GM18519 (cell line): Measurements from ENCODE around the gene MMP17.
"Not testable (repeated sequence)": the region's sequence is repeated elsewhere in the genome, so short reads cannot be mapped to it uniquely, and the experiment has no call there.

Source experiments
- ATAC-seq: cut with Tn5 transposase; IDR thresholded peaks from one replicate; pipeline ENCODE4 v1.9.1; 2021; ENCODE audit warnings: mild to moderate bottlenecking, moderate library complexity; ENCODE audit not compliant: unreplicated experiment, low FRiP score

MMP17 gene

GRCh38 chr12:131799828-131800593, 28.2 kb upstream of the MMP17 start:
- no peak for ATAC-seq

DNA sequence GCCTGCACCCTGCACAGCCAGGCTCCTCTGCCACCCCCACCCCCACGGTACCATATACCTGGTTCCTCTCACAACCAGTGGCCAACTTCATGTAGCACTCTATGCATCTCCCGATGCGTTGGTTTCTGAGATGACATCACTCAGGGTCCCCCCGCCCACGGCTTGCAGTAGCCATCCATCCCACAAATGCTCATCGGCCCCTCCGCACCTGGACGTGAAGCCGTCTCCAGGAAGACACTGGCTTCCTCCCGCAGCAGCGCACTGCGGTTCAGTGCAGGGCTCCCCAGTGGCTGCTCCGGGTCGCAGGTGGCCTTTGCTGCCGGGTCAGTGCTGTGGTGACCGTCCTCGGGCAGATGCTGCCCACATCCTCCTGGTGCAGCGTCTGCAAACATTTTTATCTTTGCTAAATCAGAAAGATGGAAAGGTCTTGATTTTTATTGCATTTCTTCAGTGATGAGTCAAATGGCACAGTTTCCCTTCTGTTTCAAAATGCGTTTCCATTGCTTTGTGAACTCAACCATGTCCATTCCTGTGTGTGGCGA, 27.5 kb upstream of the MMP17 start:
- ATAC-seq: no peak

- no peak for ATAC-seq
Observed at GRCh38 chr12:131801254-131801866, 26.8 kb upstream of the MMP17 start.

DNA sequence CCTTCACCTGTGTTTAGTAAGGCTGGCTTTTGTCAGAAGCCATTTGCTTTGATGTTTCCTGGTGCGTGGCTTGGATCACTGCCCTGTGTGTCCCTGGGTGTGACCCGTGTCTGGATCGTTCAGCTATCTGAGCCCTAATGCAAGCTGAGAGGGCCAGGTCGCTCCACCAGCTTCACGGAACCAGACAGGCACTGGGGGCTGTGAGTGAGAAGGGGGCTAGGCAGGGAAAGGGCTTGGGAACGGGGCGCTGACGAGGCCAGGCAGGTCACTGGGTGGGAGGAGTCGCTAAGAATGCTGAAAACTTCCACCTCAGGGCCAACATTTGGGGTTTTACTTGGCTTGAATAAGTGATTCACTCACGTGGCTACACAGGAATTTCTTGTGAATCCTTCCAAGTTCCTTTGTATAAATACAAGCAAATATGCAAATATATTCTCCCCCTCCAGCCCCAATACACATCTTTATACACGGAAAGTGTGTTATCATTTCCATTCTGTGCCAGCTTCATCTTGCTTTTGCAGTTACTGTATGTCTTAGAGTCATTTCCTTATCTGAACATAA, 24.2 kb upstream of the MMP17 start:
- ATAC-seq: no peak

- ATAC-seq: no peak
Observed at GRCh38 chr12:131805421-131805820, 22.8 kb upstream of the MMP17 start.

DNA sequence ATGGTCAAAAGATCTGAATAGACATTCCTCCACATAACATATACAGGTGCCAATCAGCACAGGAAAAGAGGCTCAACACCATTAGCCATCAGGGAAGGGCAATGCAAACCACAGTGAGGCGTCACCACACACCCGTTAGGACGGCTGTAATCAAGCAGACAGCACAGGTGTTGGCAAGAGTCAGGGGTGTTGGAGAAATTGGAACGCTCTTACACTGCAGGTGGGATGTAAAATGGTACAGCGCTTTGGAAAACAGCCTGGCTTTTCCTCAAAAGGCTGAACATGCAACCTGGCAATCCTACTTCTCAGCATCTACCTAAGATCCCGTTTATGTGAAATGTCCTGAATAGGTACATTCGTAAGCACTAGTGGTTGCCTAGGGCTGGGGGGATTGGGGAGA, 21.5 kb upstream of the MMP17 start:
- no peak for ATAC-seq

DNA sequence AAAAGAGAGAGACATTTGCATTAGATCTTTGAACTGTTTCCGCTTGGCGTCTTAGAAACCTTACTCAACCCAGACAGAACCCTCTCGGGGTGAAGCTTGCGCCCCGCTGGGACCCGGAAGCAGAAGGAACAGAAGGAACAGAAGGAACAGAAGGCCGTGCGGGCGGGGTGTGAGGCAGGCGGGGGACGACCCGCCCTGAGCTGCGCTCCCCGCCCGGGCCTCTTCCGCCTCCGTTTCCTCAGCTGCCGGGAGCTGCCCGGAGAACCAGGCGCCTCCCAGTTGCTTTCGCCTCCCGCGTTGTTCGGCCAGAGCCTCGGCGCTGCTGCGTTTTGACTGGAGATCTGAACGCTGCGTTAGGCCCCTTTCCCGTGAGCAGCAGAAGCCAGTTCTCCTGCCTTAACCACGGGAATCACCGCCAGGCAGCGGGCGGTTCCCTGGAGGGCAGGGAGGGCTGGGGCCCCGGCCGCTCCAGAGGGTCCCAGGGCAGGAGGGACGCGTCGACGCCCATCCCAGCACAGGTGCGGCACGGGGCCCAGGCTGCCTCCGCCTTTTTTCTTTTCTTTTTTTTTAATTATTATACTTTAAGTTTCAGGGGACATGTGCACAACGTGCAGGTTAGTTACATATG, 19.3 kb upstream of the MMP17 start:
- ATAC-seq: no peak

DNA sequence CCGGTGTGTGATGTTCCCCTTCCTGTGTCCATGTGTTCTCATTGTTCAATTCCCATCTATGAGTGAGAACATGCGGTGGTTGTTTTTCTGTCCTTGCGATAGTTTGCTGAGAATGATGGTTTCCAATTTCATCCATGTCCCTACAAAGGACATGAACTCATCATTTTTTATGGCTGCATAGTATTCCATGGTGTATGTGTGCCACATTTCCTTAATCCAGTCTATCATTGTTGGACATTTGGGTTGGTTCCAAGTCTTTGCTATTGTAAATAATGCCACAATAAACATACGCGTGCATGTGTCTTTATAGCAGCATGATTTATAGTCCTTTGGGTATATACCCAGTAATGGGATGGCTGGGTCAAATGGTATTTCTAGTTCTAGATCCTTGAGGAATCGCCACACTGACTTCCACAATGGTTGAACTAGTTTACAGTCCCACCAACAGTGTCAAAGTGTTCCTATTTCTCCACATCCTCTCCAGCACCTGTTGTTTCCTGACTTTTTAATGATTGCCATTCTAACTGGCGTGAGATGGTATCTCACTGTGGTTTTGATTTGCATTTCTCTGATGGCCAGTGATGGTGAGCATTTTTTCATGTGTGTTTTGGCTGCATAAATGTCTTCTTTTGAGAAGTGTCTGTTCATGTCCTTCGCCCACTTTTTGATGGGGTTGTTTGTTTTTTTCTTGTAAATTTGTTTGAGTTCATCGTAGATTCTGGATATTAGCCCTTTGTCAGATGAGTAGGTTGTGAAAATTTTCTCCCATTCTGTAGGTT, 18.5 kb upstream of the MMP17 start:
- ATAC-seq: not testable (repeated sequence)

DNA sequence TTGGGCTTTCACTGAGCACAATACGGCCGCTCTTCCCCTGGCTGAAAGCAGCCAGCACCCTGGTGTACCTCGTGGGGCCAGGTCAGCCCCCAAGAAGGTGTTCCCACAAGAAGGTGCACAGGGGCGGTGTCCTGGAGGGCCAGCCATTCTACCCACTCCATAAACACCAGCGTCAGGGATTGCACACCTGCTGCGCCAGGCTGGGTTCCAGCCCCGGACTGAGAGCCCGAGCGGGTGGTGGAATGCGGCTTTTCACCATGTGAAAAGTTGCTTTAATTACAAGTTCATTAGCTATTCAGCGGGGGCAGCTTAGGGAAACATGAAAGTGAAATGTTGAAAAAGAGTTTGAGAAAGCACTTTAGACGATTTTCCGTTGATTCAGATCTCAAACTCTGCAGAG, 17.5 kb upstream of the MMP17 start:
- no peak for ATAC-seq

DNA sequence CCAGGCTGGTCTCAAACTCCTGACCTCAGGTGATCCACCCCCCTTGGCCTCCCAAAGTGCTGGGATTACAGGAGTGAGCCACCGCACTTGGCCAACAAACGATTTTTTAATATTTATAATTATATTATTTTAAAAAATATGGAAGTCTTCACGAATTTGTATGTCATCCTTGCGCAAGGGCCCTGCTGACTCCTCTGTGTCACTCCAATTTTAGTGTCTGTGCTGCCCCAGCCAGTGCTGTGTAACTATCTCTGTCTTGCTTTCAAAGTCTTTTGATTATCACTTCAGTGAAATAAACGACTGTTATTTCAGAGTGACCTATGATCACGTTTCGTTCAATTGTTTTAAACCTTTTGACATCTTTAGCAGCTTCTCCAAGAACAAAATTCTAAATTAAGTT, 13.1 kb upstream of the MMP17 start:
- ATAC-seq: no peak

- ATAC-seq: no peak
Observed at GRCh38 chr12:131816495-131816894, 11.7 kb upstream of the MMP17 start.

GRCh38 chr12:131817241-131817640, 11.0 kb upstream of the MMP17 start:
- no peak for ATAC-seq

- ATAC-seq: no peak
Observed at GRCh38 chr12:131818821-131819585, 9.2 kb upstream of the MMP17 start.

- no peak for ATAC-seq
Observed at GRCh38 chr12:131824450-131824849, 3.7 kb upstream of the MMP17 start.

- no peak for ATAC-seq
Observed at GRCh38 chr12:131825146-131825892, 2.9 kb upstream of the MMP17 start.

DNA sequence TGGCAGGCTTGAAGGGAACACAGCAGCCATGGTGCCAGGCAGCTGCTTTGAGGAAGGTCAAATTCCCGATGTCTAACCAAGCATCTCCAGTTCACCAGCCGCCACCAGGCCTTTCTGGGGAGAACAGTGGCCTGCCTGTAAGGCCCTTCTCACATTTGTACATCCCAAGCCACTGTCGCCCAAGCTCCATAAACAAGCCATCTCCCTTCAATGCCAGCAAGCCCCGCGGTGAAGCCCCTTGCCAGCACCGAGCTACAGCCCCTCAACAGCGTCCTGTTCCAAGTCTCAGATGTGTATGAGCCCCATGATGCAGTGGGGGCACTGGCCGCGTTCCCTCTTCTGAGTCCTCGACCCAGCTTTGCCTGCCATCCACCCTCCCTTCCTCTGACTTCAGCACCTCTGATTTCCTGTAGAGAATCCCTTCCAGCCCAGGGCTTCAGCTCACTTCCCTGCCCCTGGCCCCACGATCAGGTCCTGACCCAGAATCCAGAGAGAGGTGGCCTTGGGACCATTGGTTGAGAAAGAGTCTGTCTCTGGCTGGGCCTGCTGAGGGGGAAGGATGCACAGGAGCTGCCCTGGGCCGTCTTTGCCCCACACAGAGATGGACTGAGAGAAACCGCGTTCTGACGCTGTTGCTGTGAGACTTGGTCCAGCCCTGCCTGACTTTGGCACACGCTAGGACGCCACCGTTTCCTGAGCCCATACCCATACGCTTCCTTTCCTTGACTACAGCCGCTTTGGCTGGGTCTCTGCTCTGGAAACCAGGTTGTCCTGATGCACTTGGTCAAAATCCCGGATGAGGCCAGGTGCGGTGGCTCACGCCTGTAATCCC, 1.9 kb upstream of the MMP17 start:
- ATAC-seq: no peak

GRCh38 chr12:131828671-131829355, 620 bp downstream of the MMP17 start:
- ATAC-seq: no peak

DNA sequence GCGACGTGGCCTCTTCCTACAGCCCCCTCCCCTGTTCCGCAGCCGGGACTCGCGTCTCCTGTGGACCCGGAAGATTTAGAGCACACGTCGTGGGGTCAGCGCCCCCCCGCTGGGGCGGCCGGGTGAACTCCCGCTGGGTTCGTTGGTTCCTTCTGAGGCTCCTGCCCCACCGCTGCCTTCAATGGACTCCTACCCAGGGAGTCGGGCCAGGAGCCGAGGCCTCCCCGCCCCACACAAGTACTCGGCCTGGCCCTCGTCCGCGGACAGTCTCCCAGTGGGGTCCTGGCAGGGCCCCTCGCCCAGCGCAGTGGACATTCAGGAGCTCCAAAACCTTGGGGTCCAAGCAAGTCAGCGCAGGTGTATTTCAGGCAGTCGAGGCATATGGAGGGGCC, 1.2 kb downstream of the MMP17 start:
- no peak for ATAC-seq
